Measurements from ENCODE around the gene SPOCD1. TPM values are rescaled to one million over a fixed set of nuclear protein-coding genes. Genes with fewer than 3 reads are reported as not detected.

The SPOCD1 gene
- total RNA-seq, 1 donor from 2014 or later, result 28.0 TPM

DNA sequence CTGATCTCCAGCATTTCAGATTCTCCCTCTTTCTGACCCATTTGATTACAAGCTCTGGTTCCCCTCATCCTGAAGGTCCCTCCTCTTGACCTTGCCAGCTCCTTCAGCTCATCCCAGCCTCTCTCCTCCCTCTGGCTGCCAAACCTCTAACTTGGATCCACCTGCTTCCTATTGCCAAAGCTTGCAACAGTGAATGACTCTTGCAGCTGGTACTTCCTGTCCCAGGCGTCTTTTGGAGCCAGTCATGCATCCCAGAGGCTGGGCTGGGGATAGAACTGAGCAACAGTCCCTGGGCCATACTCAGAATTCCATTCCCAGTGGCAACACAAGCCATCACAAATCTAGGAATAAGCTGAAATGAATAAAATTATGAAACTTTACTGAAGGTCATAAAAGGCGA is 27.7 kb upstream of the SPOCD1 start:
- H3K79me2 ChIP-seq (ENCODE audit: insufficient read depth, low read length), result no peaks in the 10 kb centered on the region
- TF ChIP-seq, protein P1, sequence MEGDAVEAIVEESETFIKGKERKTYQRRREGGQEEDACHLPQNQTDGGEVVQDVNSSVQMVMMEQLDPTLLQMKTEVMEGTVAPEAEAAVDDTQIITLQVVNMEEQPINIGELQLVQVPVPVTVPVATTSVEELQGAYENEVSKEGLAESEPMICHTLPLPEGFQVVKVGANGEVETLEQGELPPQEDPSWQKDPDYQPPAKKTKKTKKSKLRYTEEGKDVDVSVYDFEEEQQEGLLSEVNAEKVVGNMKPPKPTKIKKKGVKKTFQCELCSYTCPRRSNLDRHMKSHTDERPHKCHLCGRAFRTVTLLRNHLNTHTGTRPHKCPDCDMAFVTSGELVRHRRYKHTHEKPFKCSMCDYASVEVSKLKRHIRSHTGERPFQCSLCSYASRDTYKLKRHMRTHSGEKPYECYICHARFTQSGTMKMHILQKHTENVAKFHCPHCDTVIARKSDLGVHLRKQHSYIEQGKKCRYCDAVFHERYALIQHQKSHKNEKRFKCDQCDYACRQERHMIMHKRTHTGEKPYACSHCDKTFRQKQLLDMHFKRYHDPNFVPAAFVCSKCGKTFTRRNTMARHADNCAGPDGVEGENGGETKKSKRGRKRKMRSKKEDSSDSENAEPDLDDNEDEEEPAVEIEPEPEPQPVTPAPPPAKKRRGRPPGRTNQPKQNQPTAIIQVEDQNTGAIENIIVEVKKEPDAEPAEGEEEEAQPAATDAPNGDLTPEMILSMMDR (IDR thresholded peaks at IDR 0.05; ENCODE audit: insufficient read depth, low read depth, low read length), result no peak
- no peak for TF ChIP-seq EZH2 (IDR thresholded peaks at IDR 0.05; ENCODE audit: insufficient read depth, low read length)
- no peak overlapping the region for H3K27ac ChIP-seq (ENCODE audit: low read depth, low read length)
- no peak overlapping the region for H3K4me2 ChIP-seq (ENCODE audit: low read length)
- no peak overlapping the region for H3K9ac ChIP-seq (ENCODE audit: low read length)
- no peaks in the 10 kb centered on the region for H4K20me1 ChIP-seq (ENCODE audit: insufficient read depth, low read length)
- H3K4me1 ChIP-seq (ENCODE audit: insufficient read depth, low read length), result no peaks in the 10 kb centered on the region
- Mint-ChIP-seq H3K4me3 (ENCODE audit: unreplicated experiment) (no peak overlapping the region), H3K36me3 (ENCODE audit: low read depth, unreplicated experiment) (no peaks in the 10 kb centered on the region), H3K4me1 (ENCODE audit: low read depth, unreplicated experiment) (peaks cover 4% of the 10 kb centered on the region), H3K27me3 (ENCODE audit: low read depth, unreplicated experiment) (no peaks in the 10 kb centered on the region), H3K9me3 (ENCODE audit: unreplicated experiment) (no peaks in the 10 kb centered on the region), H3K27ac (ENCODE audit: unreplicated experiment) (no peak overlapping the region)
- no peak overlapping the region for H2AFZ ChIP-seq (ENCODE audit: low read depth, low read length)
- H3K4me3 ChIP-seq (ENCODE audit: insufficient read depth, low read depth, low read length), result no peak overlapping the region
- no peaks in the 10 kb centered on the region for H3K36me3 ChIP-seq (ENCODE audit: insufficient read depth, low read length)
- H3K27me3 ChIP-seq (ENCODE audit: insufficient read depth, low read length), result no peaks in the 10 kb centered on the region
- DNase-seq (ENCODE audit: low read depth), result peak; percentile 41
- no peaks in the 10 kb centered on the region for H3K9me3 ChIP-seq (ENCODE audit: insufficient read depth, low read depth, low read length)
- FAIRE-seq, result no peak

- no peaks in the 10 kb centered on the region for H3K36me3 Mint-ChIP-seq (ENCODE audit: low read depth, unreplicated experiment)
- no peak for FAIRE-seq
- H4K20me1 ChIP-seq (ENCODE audit: insufficient read depth, low read length), result no peaks in the 10 kb centered on the region
Observed at GRCh38 chr1:31839662-31840343, 24.0 kb upstream of the SPOCD1 start.

More at GRCh38 chr1:31839662-31840343, 24.0 kb upstream of the SPOCD1 start:
- Histone ChIP-seq H3K27ac (ENCODE audit: low read depth, low read length) (no peak overlapping the region), H2AFZ (ENCODE audit: low read depth, low read length) (no peak overlapping the region), H3K9ac (ENCODE audit: low read length) (no peak overlapping the region), H3K4me3 (ENCODE audit: insufficient read depth, low read depth, low read length) (no peak overlapping the region), H3K9me3 (ENCODE audit: insufficient read depth, low read depth, low read length) (no peaks in the 10 kb centered on the region), H3K79me2 (ENCODE audit: insufficient read depth, low read length) (no peaks in the 10 kb centered on the region), H3K36me3 (ENCODE audit: insufficient read depth, low read length) (no peaks in the 10 kb centered on the region), H3K4me2 (ENCODE audit: low read length) (no peak overlapping the region), H3K4me1 (ENCODE audit: insufficient read depth, low read length) (no peaks in the 10 kb centered on the region), H3K27me3 (ENCODE audit: insufficient read depth, low read length) (no peaks in the 10 kb centered on the region)
- H3K9me3 Mint-ChIP-seq (ENCODE audit: unreplicated experiment), result no peaks in the 10 kb centered on the region
- no peak overlapping the region for H3K27ac Mint-ChIP-seq (ENCODE audit: unreplicated experiment)
- H3K27me3 Mint-ChIP-seq (ENCODE audit: low read depth, unreplicated experiment), result peaks cover 14% of the 10 kb centered on the region
- H3K4me1 Mint-ChIP-seq (ENCODE audit: low read depth, unreplicated experiment), result peaks cover 4% of the 10 kb centered on the region
- TF ChIP-seq, protein P1 (IDR thresholded peaks at IDR 0.05; ENCODE audit: insufficient read depth, low read depth, low read length), result no peak
- no peak for TF ChIP-seq EZH2 (IDR thresholded peaks at IDR 0.05; ENCODE audit: insufficient read depth, low read length)
- peak; percentile 18 for DNase-seq (ENCODE audit: low read depth)
- H3K4me3 Mint-ChIP-seq (ENCODE audit: unreplicated experiment), result no peak overlapping the region
